Choroid plexus epithelial cell (primary cell): ENCODE data around the gene SEMA4F.

ENCODE experiments used
- DNase-seq: peaks from one replicate; pipeline ENCODE4 v3.0.0-alpha.2; 2010; ENCODE audit warnings: low read depth
- H3K4me3 ChIP-seq: 2 replicates; pipeline ENCODE4 v1.5.1; 2011; ENCODE audit warnings: low read depth, mild to moderate bottlenecking, control low read depth, low read length, moderate library complexity
- CTCF ChIP-seq: conservative IDR thresholded peaks from 2 replicates; pipeline ENCODE4 v1.5.1; 2011; ENCODE audit warnings: low read depth, mild to moderate bottlenecking, control low read depth, inconsistent platforms, low read length, moderate library complexity

The SEMA4F gene

GRCh38 chr2:74730530-74730929 is 76.5 kb downstream of the SEMA4F start:
- no peak for TF ChIP-seq CTCF

More at GRCh38 chr2:74730530-74730929, 76.5 kb downstream of the SEMA4F start:
- no peak for DNase-seq
- no peak overlapping the region for H3K4me3 ChIP-seq
